DOHH2 (cell line): Measurements from ENCODE around the gene C3AR1.

ENCODE experiments used
- H3F3A ChIP-seq: fragments of 200-600 bp; sonication (generic), shearing (Covaris generic); 2 replicates; pipeline ENCODE4 v1.6.0; 2016; ENCODE audit warnings: antibody characterized with exemption, mild to moderate bottlenecking; ENCODE audit not compliant: control insufficient read depth, insufficient read depth
- H3K27ac ChIP-seq: fragments of 200-600 bp; sonication (generic); 2 replicates; pipeline ENCODE4 v1.5.1; 2014; ENCODE audit warnings: low read depth, mild to moderate bottlenecking, low read length, moderate library complexity
- H3K27me3 ChIP-seq: fragments of 200-600 bp; sonication (generic); 2 replicates; pipeline ENCODE4 v1.6.1; 2014; ENCODE audit warnings: mild to moderate bottlenecking, low read length, mixed read lengths; ENCODE audit not compliant: control insufficient read depth
- H3K36me3 ChIP-seq: fragments of 200-600 bp; sonication (generic); 2 replicates; pipeline ENCODE4 v1.6.1; 2014; ENCODE audit warnings: mild to moderate bottlenecking, low read length, moderate library complexity, mixed read lengths; ENCODE audit not compliant: control insufficient read depth
- H3K4me1 ChIP-seq: fragments of 200-600 bp; sonication (generic); 2 replicates; pipeline ENCODE4 v1.6.1; 2014; ENCODE audit warnings: mild to moderate bottlenecking, low read length, mixed read lengths; ENCODE audit not compliant: control insufficient read depth
- H3K4me2 ChIP-seq: fragments of 200-600 bp; sonication (generic); 2 replicates; pipeline ENCODE4 v1.6.0; 2014; ENCODE audit warnings: mild to moderate bottlenecking, low read length, moderate library complexity
- H3K4me3 ChIP-seq: fragments of 200-600 bp; sonication (generic); 2 replicates; pipeline ENCODE4 v1.5.1; 2014; ENCODE audit warnings: mild to moderate bottlenecking, low read length, mixed read lengths
- H3K79me2 ChIP-seq: fragments of 200-600 bp; sonication (generic); 2 replicates; pipeline ENCODE4 v1.6.1; 2014; ENCODE audit warnings: mild to moderate bottlenecking, low read length, mixed read lengths; ENCODE audit not compliant: control insufficient read depth
- H3K9me2 ChIP-seq: fragments of 200-600 bp; sonication (generic); replicated peaks from 2 replicates; pipeline ENCODE4 v1.6.1; 2014; ENCODE audit warnings: mild to moderate bottlenecking, low read length, mixed read lengths; ENCODE audit not compliant: control insufficient read depth
- H3K9me3 ChIP-seq: fragments of 200-600 bp; sonication (generic); 2 replicates; pipeline ENCODE4 v1.6.1; 2014; ENCODE audit warnings: antibody characterized with exemption, low read length, mixed read lengths; ENCODE audit not compliant: control insufficient read depth, insufficient read depth
- H4K20me1 ChIP-seq: fragments of 200-600 bp; sonication (generic); 2 replicates; pipeline ENCODE4 v1.6.0; 2014; ENCODE audit warnings: low read depth, mild to moderate bottlenecking, antibody characterized with exemption, low read length, moderate library complexity; ENCODE audit not compliant: control insufficient read depth, insufficient read depth
- EZH2phosphoT487 ChIP-seq: fragments of 200-600 bp; sonication (generic); IDR thresholded peaks from 2 replicates; pipeline ENCODE4 v1.6.1; 2017; ENCODE audit warnings: borderline replicate concordance, mild to moderate bottlenecking, antibody characterized with exemption, low read length, moderate library complexity, mixed read lengths
- TF ChIP-seq, protein P1 (sequence below): fragments of 200-600 bp; sonication (generic); IDR thresholded peaks from one replicate; pipeline ENCODE4 v1.5.1; 2014; ENCODE audit warnings: antibody characterized with exemption, mild to moderate bottlenecking, low read depth, low read length; ENCODE audit not compliant: poor library complexity, severe bottlenecking

C3AR1 gene

DNA sequence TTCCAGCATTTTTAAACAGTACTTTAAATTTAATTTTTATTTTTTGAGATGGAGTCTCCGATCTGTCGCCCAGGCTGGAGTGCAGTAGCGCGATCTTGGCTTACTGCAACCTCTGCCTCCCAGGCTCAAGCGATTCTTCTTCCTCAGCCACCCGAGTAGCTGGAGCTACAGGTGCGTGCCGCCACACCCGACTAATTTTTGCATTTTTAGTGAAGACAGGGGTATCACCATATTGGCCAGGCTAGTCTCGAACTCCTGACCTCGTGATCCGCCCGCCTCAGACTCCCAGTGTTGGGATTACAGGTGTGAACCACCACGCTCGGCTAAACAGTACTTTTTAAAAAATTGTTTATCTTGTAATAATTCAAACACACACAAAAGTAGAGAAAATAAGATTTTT is 37.9 kb downstream of the C3AR1 start:
- H3K27ac ChIP-seq, result no peak overlapping the region
- no peaks in the 10 kb centered on the region for H3K9me3 ChIP-seq
- no peaks in the 10 kb centered on the region for H3K36me3 ChIP-seq
- peaks cover 24% of the 10 kb centered on the region for H3F3A ChIP-seq
- no peaks in the 10 kb centered on the region for H3K27me3 ChIP-seq
- no peak overlapping the region for H3K4me2 ChIP-seq
- H3K79me2 ChIP-seq, result peaks cover 5% of the 10 kb centered on the region; the same call in 1 of the 2 replicates
- no peaks in the 10 kb centered on the region for H3K9me2 ChIP-seq
- no peaks in the 10 kb centered on the region for H4K20me1 ChIP-seq
- H3K4me1 ChIP-seq, result peaks cover 31% of the 10 kb centered on the region
- no peak overlapping the region for H3K4me3 ChIP-seq
- TF ChIP-seq, protein P1, sequence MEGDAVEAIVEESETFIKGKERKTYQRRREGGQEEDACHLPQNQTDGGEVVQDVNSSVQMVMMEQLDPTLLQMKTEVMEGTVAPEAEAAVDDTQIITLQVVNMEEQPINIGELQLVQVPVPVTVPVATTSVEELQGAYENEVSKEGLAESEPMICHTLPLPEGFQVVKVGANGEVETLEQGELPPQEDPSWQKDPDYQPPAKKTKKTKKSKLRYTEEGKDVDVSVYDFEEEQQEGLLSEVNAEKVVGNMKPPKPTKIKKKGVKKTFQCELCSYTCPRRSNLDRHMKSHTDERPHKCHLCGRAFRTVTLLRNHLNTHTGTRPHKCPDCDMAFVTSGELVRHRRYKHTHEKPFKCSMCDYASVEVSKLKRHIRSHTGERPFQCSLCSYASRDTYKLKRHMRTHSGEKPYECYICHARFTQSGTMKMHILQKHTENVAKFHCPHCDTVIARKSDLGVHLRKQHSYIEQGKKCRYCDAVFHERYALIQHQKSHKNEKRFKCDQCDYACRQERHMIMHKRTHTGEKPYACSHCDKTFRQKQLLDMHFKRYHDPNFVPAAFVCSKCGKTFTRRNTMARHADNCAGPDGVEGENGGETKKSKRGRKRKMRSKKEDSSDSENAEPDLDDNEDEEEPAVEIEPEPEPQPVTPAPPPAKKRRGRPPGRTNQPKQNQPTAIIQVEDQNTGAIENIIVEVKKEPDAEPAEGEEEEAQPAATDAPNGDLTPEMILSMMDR, result no peak
- TF ChIP-seq EZH2phosphoT487, result no peak

DNA sequence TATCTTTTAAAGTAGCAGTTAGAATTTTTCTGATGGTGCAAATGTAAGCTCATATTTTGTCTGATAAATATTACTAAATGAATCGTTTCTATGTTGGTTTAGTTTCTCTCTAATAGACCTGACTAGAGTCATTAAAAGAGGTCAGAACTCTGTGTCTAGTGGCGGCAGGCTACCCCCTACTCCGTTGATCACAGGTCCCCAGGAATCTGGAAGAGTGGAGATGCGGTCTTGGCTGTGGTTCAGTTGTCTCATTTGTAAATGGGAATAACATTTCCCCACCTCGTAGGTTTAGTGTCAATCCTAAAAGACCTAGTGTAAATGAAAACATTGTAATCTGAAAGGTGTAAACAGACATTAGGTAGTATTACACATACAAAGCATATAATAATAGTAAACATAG is 38.3 kb downstream of the C3AR1 start:
- H4K20me1 ChIP-seq, result no peaks in the 10 kb centered on the region
- peak overlapping the region; percentile 99 for H3K4me2 ChIP-seq
- TF ChIP-seq, protein P1, result no peak
- TF ChIP-seq EZH2phosphoT487, result no peak
- no peaks in the 10 kb centered on the region for H3K9me2 ChIP-seq
- no peaks in the 10 kb centered on the region for H3K36me3 ChIP-seq
- H3K9me3 ChIP-seq, result no peaks in the 10 kb centered on the region
- H3K4me1 ChIP-seq, result peaks cover 30% of the 10 kb centered on the region
- peak overlapping the region; percentile 80 for H3K4me3 ChIP-seq
- H3K79me2 ChIP-seq, result peaks cover 2% of the 10 kb centered on the region; the same call in 1 of the 2 replicates
- H3K27ac ChIP-seq, result 0 out of 2 replicates have a peak overlapping the region, but pooled peaks have one; percentile 97
- no peaks in the 10 kb centered on the region for H3K27me3 ChIP-seq
- H3F3A ChIP-seq, result peaks cover 24% of the 10 kb centered on the region

GRCh38 chr12:8026291-8026900 is 39.8 kb downstream of the C3AR1 start:
- H3K4me1 ChIP-seq, result peaks cover 27% of the 10 kb centered on the region
- H4K20me1 ChIP-seq, result no peaks in the 10 kb centered on the region
- peak overlapping the region; percentile 99 for H3K4me2 ChIP-seq
- H3K9me3 ChIP-seq, result no peaks in the 10 kb centered on the region
- H3F3A ChIP-seq, result peaks cover 27% of the 10 kb centered on the region
- H3K4me3 ChIP-seq, result peak overlapping the region; percentile 80
- TF ChIP-seq EZH2phosphoT487, result no peak
- TF ChIP-seq, protein P1, result no peak
- no peaks in the 10 kb centered on the region for H3K79me2 ChIP-seq
- H3K36me3 ChIP-seq, result no peaks in the 10 kb centered on the region
- no peaks in the 10 kb centered on the region for H3K9me2 ChIP-seq
- no peaks in the 10 kb centered on the region for H3K27me3 ChIP-seq
- H3K27ac ChIP-seq, result peak overlapping the region; percentile 97
